ENCODE measurements around the gene HSD17B14.
"Not testable (repeated sequence)": the region's sequence is repeated elsewhere in the genome, so short reads cannot be mapped to it uniquely, and the experiment has no call there.

HSD17B14 gene

GRCh38 chr19:48836089-48837017 is at the start of gene HSD17B14:
HSD17B14 (minus strand) TSS chr19:48836491; CDS start chr19:48836411, 80 bp downstream.
- no peak for DNase-seq

GRCh38 chr19:48883726-48884125 is 47.4 kb upstream of the HSD17B14 start:
- DNase-seq = no peak

- no peak for DNase-seq
Observed at GRCh38 chr19:48881741-48882657, 45.7 kb upstream of the HSD17B14 start.

GRCh38 chr19:48879696-48880095 is 43.4 kb upstream of the HSD17B14 start:
- DNase-seq = not testable (repeated sequence)

GRCh38 chr19:48879025-48879637 is 42.8 kb upstream of the HSD17B14 start:
- no peak for DNase-seq

GRCh38 chr19:48878196-48879024 is 42.1 kb upstream of the HSD17B14 start:
- peak; percentile 27 for DNase-seq

GRCh38 chr19:48877855-48878195 is 41.5 kb upstream of the HSD17B14 start:
- no peak for DNase-seq

GRCh38 chr19:48876043-48876981 is 40.0 kb upstream of the HSD17B14 start:
- peak; percentile 62 for DNase-seq

GRCh38 chr19:48874303-48875135 is 38.2 kb upstream of the HSD17B14 start:
- peak; percentile 29 for DNase-seq

- DNase-seq = no peak
Observed at GRCh38 chr19:48873476-48874302, 37.4 kb upstream of the HSD17B14 start.

GRCh38 chr19:48872884-48873475 is 36.7 kb upstream of the HSD17B14 start:
- DNase-seq = peak; percentile 80

GRCh38 chr19:48872182-48872883 is 36.0 kb upstream of the HSD17B14 start, which contains the start of gene PPP1R15A:
PPP1R15A (plus strand) TSS chr19:48872421; CDS start chr19:48873234, 813 bp downstream.
- peak; percentile 99 for DNase-seq

GRCh38 chr19:48871471-48872181 is 35.3 kb upstream of the HSD17B14 start:
- not testable (repeated sequence) for DNase-seq

- DNase-seq = no peak
Observed at GRCh38 chr19:48870048-48870447, 33.8 kb upstream of the HSD17B14 start.

GRCh38 chr19:48868114-48868886 is 32.0 kb upstream of the HSD17B14 start, which contains the start of gene PLEKHA4:
PLEKHA4 (minus strand) TSS chr19:48868617; CDS start chr19:48867620, 997 bp downstream.
- no peak for DNase-seq

- DNase-seq = no peak
Observed at GRCh38 chr19:48867746-48868113, 31.4 kb upstream of the HSD17B14 start.
